ENCODE measurements around the gene AP1S1. TPM values are rescaled to one million over a fixed set of nuclear protein-coding genes. Genes with fewer than 3 reads are reported as not detected.

AP1S1 gene
- total and polyA plus RNA-seq, 3 experiments from 2014 or later, result 4.4 to 43.6 (median 42.6) TPM

Other genes with a start within 250 kb of the AP1S1 start
- gene MUC3A, start 204.9 kb upstream of the AP1S1 start, total RNA-seq, result not detected
- gene MUC3A, start 204.9 kb upstream of the AP1S1 start, polyA plus RNA-seq, result not detected
- gene MUC12, start 184.9 kb upstream of the AP1S1 start, total RNA-seq, result under 1 TPM in 1 of 2 experiments, not detected in 1; 0.35 TPM
- gene MUC12, start 184.9 kb upstream of the AP1S1 start, polyA plus RNA-seq, result 0.54 TPM
- gene MUC17, start 134.4 kb upstream of the AP1S1 start, total RNA-seq, result not detected
- gene MUC17, start 134.4 kb upstream of the AP1S1 start, polyA plus RNA-seq, result not detected
- gene TRIM56, start 69.0 kb upstream of the AP1S1 start, total RNA-seq, result 10 to 100 TPM; 29.1 to 31.9 TPM
- gene TRIM56, start 69.0 kb upstream of the AP1S1 start, polyA plus RNA-seq, result 22.0 TPM
- under 1 TPM; 0.31 to 0.44 TPM for gene SERPINE1, start 27.4 kb upstream of the AP1S1 start, total RNA-seq
- not detected for gene SERPINE1, start 27.4 kb upstream of the AP1S1 start, polyA plus RNA-seq
- under 1 TPM; 0.13 to 0.16 TPM for gene VGF, start 11.1 kb downstream of the AP1S1 start, total RNA-seq
- not detected for gene VGF, start 11.1 kb downstream of the AP1S1 start, polyA plus RNA-seq
- not detected for gene NAT16, start 25.8 kb downstream of the AP1S1 start, total RNA-seq
- not detected for gene NAT16, start 25.8 kb downstream of the AP1S1 start, polyA plus RNA-seq
- gene MOGAT3, start 46.6 kb downstream of the AP1S1 start, total RNA-seq, result not detected
- gene MOGAT3, start 46.6 kb downstream of the AP1S1 start, polyA plus RNA-seq, result not detected
- gene PLOD3, start 63.1 kb downstream of the AP1S1 start, total RNA-seq, result 10 to 100 TPM; 41.3 to 45.4 TPM
- 23.1 TPM for gene PLOD3, start 63.1 kb downstream of the AP1S1 start, polyA plus RNA-seq
- 10 to 100 TPM; 50.6 to 51.7 TPM for gene ZNHIT1, start 63.7 kb downstream of the AP1S1 start, total RNA-seq
- gene ZNHIT1, start 63.7 kb downstream of the AP1S1 start, polyA plus RNA-seq, result 66.2 TPM
- gene CLDN15, start 83.3 kb downstream of the AP1S1 start, total RNA-seq, result 10 to 100 TPM; 19.5 to 20.3 TPM
- gene CLDN15, start 83.3 kb downstream of the AP1S1 start, polyA plus RNA-seq, result 1.2 TPM
- gene FIS1, start 90.6 kb downstream of the AP1S1 start, total RNA-seq, result 100 to 1,000 TPM; 137 to 139 TPM
- 206 TPM for gene FIS1, start 90.6 kb downstream of the AP1S1 start, polyA plus RNA-seq
- gene IFT22, start 167.3 kb downstream of the AP1S1 start, total RNA-seq, result 10 to 100 TPM; 13.3 to 13.4 TPM
- gene IFT22, start 167.3 kb downstream of the AP1S1 start, polyA plus RNA-seq, result 7.9 TPM
- gene COL26A1, start 208.4 kb downstream of the AP1S1 start, total RNA-seq, result not detected
- not detected for gene COL26A1, start 208.4 kb downstream of the AP1S1 start, polyA plus RNA-seq